Activated CD8-positive, alpha-beta memory T cell treated with anti-CD3 and anti-CD28 coated beads for 24 hours (primary cell): ENCODE data around the gene ZBED4.
A peak's percentile ranks its signal among the peaks of the same experiment; 100 is the strongest.
"Not testable (repeated sequence)": the region's sequence is repeated elsewhere in the genome, so short reads cannot be mapped to it uniquely, and the experiment has no call there.

Source experiments
- DNase-seq: peaks from one replicate; pipeline ENCODE4 v3.0.0-alpha.2; 2020

Gene ZBED4

DNA sequence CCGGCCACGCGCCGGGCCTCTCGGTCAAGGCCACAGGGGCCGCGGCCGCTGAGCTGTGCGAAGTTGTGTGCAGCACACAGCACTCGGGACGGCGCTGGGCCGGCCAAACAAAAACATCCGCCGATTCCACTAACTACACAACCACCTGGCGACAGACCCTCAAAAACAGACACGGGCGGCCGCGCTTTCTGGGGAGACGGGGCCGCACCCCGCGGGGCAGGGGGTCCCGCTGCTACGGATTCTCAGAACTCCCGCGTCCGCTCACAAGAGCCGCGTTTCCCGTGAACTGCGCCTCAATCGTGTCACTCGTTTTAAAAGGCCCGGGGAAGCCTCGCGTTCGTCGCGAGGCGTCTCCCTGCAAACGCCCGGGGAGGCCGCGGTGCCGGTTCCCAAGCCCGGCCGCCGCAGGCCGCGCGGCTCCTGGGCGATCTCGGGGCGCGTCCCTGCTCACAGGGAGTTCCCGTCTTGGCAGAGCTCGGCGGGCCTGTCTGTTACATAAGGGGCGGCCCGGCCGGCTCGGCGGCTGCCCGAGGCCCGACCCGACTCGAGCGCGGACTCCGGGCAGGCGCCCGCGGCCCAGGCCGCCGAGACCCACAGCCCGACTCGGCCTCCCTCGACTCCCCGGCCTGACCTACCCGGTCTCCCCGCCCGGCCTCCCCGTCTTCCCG, 26.9 kb upstream of the ZBED4 start:
- DNase-seq, result peak; percentile 74

DNA sequence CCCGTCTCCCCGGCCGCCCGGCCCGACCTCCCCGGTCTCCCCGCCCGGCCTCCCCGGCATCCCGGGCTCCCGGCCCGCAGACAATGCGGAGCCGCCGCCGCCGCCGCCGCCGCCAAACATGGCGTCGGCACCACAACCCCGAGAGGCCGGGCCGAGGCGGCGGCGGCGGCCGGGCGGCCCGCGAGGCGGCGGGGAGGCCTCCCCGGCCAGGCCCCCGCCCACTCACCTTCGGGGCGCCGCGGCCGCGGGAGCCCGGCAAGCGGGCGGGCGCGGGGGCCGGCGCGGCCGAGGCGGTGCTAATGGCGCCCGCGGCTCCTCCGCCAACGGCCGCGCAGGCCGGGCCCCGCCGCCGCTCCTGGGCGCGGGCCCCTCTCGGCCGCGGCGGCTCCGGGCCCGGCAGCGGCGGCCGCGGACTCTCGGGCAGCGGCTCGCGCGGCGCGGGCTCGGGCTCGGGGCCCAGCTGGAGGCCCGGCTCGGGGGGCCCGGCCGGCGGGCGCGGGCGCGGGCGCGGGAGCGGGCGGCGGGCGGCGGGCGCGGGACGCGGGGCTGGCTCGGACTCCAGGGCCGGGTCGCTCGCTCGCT, 26.3 kb upstream of the ZBED4 start:
- no peak for DNase-seq

DNA sequence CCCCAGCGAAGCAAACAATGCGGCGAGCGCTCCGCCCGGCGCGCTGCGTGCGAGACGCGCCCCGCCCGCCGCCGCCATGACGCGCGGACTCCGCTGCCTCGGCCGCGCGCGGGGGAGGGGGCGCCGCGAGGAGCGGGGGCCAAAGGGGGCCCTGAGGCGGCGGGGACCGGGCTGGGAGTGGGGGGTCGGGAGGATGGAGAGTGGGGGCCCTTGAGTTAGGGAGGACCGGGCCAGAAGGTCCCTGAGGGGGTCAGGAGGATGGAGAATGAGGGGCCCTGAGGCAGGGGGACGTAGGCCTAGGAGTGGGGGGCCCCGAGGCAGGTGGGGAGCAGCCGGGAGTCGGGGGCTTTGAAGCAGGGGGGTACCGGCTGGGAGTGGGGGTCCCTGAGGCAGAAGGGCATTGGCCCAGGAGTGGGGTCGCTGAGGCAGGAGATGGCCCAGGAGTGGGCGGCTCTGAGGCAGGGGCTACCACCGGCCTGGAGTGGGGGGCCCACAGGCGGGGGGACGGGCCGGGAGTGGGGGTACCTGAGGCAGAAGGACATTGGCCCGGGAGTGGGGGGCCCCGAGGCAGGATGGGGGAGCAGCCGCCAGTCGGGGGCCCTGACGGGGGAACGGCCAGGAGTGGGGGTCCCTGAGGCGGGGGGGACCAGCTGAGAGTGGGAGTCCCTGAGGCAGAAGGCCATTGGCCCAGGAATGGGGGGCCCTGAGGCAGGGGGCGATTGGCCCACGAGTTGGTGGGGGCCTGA, 25.6 kb upstream of the ZBED4 start, which contains the start of gene BRD1:
BRD1 (minus strand) TSS at position 21 of the 746 bp plus-strand sequence. CDS start 3,556 bp downstream, outside the sequence.
- DNase-seq, result peak; percentile 83

DNA sequence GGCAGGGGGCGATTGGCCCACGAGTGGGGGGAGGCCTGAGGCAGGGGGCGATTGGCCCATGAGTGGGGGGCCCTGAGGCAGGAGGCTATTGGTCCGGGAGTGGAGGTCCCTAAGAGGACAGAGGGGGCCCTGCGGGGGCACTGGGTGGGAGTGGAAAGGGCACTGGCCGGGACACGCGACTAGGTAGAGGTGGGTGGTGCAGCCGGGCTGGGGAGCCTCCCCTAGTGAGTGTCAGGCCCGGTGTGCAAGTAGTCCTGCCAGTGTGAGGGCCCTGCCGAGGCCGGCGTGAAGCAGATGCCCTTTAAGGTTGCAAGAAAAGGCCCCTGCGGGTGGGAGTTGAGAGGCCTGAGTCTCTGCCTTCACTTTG, 25.1 kb upstream of the ZBED4 start:
- no peak for DNase-seq

DNA sequence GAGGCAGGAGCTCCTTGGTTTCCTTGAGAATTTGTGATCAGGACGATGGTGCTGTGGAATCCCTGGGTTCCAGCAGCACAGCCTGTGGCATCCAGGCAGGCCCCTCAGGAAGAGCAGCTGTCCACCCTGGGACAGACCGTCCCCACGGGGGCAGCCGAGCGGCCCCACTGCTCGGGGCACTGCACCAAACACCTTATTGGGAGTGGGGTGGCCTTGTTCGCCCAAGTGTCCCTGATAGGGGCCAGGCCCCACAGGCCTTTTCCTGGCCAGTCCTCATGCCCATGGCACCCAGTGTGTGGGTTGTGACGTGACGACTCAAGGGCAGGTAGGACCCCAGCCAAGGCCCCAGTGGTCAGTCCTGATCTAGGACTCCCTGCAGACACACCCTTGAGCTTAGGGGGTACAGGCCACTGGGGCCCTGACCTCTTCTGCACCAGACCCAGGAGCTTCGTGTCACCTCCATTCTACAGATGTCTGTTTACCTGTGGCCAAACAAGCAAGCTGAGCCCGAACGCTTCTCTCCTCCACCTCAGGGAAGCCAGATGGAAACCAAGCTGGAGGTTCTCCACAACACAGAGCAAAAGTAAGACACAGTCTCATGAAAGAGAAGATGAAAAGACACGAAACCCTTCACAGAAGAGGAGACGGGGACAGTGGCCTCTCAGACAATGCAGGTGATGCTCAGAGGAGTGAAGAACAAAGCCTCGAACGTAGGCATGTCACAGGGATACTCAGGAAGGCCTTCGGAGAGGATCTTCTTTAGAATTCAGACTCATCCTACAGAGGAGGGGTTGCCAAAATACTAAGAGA, 24.4 kb upstream of the ZBED4 start:
- DNase-seq, result no peak

DNA sequence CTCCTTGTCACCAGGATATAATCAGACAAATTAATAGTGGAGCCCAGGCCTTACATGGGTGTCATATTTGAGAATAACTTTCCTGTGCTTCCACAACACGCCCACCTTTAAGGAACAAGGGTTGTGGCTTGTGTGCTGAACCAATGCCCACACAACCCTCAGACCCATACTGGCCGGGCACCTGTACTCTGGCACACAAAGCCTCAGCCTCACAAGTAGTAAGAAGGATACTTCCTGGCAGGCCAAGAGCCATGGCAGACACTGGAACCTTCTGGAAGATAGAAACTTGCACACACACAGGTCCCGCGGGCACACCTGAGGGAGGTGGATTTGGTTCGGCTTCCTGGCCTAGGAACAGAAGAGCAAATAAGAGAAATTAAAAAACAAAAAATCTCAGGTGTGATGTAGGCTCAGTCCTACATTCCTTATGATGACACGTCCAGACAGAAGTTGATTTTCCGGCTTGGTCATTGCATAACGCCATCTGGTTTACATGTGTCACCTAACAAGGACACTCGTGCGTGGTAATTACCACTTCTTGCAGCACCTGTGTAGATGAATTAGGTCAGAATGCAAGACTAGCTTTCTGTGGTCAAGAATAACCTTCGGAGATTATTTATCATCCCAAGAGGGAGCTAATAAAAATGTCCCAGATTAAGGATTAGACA, 20.2 kb upstream of the ZBED4 start:
- no peak for DNase-seq

DNA sequence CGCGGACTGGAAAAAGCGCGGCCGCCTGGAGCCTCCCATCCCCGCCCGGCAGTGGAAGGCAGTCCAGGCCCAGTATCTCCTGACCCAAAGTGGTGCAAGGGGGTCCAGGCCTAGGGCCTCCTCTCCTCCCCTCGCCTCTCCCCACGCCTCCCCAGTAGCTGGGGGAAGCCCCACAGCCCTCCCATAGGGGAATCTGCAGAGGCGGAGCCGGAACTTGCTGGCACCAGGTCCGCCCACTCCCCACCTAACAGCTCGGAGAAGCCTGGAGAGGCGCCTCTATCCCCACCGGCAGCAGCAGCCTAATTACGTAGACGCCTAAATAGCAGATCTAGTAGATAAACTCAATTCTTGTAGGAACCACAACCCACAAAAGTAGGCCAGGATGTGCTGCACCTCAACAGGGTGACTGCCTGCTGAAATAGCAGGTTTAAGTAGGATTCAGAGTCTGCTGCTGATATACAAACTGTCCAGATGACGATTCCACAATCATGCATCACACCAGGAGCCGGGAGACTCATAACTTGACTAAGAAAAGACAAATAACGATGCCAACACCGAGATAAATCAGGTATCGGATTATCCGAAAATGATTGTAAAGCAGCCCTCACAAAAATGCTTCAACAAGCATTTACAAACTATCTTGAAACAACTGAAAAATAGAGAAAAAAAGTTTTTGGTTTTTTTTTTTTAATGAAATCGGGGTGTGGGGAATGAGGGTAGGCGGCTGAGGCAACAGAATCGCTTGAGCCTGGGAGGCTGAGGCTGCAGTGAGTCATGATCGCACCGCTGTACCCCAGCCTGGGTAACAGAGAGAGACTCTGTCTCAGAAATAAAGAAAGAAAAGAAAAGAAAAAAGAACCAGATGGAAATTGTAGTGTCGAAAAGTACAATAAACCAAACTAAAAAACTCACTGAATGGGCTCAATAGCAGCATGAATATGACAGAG, 14.6 kb upstream of the ZBED4 start:
- peak; percentile 88 for DNase-seq

DNA sequence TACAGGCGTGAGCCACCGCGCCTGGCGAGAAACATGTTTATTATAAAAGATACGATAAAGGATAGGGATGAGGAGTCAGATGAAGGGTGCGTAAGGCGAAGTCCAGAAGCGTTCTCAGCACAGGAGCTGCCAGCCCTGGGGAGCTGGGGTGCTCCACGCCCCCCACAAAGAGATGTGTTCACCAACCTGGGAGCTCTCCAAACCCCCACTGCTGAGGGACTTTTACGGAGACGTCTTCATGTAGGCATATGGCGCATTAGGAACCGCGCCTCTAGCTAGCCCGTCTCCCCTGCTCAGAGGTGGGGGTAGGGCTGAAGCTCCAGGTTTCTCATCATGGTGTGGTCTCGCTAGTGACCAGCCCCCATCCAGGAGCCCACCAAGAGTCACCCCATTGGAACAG, 8.4 kb upstream of the ZBED4 start:
- DNase-seq, result no peak

DNA sequence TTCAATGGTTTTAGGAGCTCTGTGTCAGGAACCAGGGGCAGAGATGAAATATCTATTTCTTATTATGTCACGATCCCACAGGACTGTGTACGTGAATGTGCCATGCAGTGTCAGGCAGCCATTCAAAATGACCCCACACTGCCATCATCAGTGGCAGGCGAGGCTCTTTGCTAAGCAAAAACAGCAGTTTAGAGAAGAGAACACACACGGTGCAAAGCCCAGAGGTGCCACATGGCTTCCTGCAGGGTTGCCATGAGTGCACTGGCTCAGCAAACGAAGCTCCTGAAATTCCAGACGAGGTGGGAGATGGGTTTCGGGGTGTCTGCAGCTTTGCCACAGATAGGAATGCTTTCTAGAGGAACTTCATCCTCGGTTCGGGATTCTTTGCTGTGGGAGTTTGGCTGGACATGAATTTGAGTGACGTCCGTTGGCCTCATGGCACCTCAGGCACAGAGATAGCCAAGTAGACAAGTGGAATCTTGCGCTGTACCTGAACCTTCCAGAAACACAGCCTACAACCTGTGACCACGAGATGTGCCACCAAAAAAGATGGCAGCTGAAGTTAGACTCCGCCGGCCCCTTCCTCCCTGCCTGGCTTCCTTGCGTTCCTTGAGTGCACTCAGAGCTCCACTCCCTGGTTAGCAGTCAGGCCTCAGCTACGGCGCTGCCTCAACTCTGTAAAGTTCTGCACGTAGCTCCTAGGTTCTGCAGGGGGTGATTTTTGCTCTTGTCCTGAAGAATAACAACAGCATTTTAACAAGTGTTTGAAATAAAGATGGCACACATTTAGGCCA, 7.8 kb upstream of the ZBED4 start:
- DNase-seq, result no peak

DNA sequence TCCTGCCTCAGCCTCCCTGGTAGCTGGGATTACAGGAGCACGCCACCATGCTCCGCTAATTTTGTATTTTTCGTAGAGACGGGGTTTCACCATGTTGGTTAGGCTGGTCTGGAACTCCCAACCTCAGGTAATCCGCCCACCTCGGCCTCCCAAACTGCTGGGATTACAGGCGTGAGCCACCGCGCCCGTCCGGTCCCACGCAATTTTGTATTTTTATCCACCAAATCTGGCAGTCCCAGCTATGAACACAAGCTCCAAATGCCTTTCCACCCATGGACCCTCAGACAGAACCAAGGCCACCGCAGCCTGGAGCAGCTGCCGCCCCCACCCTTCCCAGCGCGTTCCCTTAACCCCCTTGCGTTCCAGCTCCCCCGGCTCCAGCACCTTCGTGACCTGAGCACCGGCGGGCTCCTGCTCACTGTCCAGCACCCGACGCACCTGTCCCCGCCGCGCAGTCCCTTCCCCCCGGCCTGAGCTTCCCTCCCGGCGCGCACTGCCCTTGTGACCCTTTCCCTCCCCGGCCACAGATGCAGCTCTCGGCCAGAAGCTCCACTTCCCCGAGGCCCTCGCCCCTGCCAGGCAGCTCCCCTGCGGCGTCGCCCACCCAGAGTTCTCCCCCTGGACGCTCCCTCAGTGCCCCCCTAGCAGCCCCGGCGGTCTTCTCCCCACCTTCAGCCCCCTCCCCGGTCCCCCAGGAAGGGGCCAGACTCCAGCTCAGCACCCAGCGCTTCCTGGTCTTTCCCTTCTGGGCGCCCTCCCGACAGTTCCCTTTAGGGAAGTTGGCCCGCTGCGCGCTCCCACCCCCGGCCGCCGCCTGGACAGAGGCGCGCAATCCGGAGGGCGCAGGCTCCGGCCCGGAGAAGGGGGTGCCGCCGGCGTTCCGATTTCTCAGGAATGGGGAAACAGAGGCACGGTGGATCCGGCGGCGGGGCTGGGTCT, 5.6 kb upstream of the ZBED4 start:
- no peak for DNase-seq

DNA sequence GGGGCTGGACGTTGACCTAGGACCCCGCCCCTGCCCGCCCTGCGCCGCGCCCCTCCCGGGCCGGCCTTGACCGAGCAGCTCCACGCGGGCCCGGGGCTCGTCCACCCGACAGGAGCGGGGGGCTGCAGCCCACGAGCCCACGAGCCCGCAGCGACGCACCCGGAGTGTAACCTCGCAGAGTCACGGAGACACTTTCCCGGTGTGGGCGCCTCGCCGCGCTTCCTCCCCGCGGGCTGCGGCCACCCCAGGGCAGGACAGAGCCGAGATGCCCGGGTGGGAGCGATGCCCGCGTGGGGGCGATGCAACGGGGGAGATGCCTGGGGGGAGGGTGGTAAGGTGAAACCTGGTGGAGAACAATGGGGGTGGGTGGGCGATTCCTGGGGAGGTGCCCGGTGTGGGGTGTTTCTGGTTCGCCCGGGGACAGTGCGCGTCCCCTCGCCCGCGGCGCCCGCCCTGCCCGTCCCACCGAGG, 4.9 kb upstream of the ZBED4 start:
- no peak for DNase-seq

DNA sequence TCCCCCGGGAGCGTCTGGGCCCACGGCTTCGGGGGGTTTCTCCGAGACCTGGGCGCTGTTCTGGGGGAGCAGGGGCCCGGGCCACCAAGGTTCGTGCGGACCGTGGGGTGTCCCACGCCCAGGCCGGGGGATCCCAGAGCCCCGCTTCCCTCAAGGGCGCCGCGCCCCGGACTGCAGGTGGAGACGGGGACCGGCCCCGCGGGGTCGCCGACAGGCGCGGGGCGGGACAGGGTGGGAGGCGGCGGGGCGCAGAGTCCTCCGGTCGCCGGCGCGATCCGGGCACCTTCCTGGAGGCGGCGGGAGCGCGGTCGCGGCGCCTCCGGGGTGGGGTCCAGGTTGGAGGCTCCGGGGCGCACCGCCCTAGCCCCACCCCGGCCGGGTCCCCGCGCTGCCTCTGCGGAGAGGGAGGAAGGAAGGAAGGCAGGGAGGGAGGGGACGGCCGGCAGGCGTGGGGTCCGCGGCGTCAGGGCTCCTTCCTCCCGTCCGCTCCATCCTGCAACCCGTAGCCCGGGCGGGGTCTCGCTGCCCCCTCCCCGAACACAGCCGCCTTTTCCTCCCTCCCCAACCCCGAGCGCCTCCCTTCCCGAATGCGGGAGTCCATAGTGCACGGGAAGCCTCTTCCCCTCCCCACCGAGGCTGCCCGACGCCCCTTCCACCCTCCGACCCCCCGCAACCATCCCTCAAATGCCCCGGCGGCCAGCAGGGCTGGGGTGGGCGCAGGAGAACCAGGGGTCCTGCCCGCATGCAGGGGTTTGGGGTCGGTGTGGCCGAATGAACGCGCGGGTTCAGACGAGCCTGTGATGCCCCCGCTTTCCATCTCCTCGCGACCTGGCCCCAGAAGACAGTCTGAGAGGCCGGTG, 4.3 kb upstream of the ZBED4 start:
- no peak for DNase-seq

DNA sequence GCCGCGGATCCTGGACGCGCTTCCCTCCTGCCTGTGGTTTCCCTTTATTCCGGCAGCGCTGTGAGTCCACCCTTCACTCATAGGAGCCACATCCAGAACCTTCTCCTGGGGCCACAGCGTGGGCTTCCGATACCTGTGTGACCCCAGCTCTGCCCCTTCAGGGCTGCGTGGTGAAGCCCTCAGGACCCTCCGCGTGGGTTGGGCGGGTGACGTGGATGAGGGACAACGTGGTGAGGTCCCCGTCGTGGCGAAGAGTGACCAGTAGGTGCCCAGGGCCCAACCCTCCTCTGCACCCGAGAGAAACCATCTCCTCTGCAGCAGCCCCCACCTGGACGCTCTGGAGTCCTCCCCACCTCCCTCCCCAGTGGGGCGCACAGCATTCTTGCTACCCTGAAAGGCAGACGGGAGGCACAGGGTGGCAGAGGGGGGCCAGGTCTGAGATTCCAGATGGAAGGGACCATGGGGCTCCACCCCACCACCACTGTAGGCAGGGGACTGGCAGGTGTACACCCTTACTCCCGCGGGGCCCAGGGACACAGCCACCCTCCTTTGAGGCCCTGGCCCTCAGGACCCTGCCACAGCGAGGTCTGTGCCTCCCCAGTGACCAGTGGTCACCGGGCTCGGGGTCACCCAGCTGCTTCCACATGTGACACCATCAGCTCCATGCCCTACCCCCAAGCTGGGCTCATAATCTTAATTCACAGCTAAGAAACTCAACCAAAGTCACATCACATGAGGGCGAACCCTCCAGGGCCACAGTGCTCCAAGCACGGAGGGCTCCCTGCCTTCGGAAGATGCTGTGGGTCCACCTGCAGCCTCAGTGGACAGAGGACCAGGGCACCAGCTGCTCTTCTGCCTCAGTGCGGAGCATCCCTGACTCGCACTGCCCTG, 3.4 kb upstream of the ZBED4 start:
- DNase-seq, result no peak

DNA sequence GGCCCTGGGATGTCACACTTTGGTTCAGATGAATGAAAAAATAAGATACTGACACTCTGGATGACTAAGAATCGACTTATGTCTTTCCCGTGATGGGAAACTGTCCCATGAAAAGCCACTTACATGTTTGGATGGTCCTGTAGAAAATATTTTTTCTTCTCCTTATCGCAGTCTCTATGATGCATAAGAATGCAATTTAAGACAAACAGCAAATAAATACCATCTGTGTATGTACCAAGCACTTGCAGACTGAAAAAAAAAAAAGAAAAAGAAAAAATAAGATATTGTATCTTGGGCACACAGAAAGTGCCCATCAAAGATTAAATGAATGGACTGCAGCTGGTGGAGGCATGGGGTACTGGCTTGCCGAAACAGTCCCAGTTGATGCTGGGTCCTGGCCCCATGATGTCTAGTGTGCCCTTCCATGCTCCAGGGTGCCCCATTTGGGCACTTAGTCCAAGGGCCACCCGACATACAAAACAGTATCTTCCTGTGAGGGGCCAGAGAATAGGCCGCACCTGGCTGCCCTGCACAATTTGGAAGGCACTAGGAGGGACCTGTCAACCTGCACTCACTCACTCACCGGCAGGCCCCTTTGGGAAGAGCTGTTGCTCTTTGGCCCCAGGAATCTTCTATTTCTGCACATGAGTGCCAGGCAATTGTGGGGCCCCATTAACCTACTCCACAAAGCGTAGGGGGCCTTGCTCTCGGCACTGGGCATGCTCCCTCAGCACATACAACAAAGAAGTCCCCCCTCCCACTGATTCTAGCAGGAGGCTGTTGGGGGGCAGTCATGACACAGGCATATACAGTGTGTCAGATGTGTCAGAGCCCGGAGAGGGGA, 2.5 kb upstream of the ZBED4 start:
- DNase-seq, result no peak

DNA sequence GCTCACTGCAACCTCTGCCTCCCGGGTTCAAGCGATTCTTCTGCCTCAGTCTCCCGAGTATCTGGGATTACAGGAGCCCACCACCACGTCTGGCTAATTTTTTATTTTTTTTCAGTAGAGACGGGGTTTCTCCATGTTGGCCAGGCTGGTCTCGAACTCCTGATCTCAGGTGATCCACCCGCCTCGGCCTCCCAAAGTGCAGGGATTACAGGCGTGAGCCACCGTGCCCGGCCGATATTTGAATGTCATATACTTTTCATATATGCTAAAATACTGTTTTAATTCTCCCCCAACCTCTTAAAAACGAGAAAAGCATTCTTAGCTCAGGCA, 1.1 kb upstream of the ZBED4 start:
- not testable (repeated sequence) for DNase-seq
